ENCODE measurements around the gene SOHLH2.

Gene SOHLH2

GRCh38 chr13:36129539-36129938 is 84.8 kb downstream of the SOHLH2 start:
- no peaks in the 10 kb centered on the region for H3K36me3 ChIP-seq
- intact Hi-C loops (cut with DNase I; ENCODE audit: low total_unique reads): no loop called here
- peak overlapping the region in 1 of 2 donors; percentile 1 for H3K4me3 ChIP-seq
- H3K27ac ChIP-seq: no peak overlapping the region
- no peak for DNase-seq
- H3K9me3 ChIP-seq: no peaks in the 10 kb centered on the region
- no peak for TF ChIP-seq CTCF (IDR thresholded peaks at IDR 0.05)
- H3K27me3 ChIP-seq: no peaks in the 10 kb centered on the region
- peaks cover 0 to 16% (median 10%) of the 10 kb centered on the region in 4 donors for H3K4me1 ChIP-seq

GRCh38 chr13:36126491-36126890 is 87.9 kb downstream of the SOHLH2 start:
- no peak for TF ChIP-seq CTCF (IDR thresholded peaks at IDR 0.05)
- H3K4me1 ChIP-seq: peaks cover 0 to 20% (median 12%) of the 10 kb centered on the region in 4 donors

GRCh38 chr13:36125841-36126240 is 88.5 kb downstream of the SOHLH2 start:
- Histone ChIP-seq H3K36me3 (no peaks in the 10 kb centered on the region), H3K4me3 (no peak overlapping the region), H3K9me3 (no peaks in the 10 kb centered on the region), H3K27ac (no peak overlapping the region), H3K27me3 (no peaks in the 10 kb centered on the region), H3K4me1 (peaks cover 0 to 15% (median 11%) of the 10 kb centered on the region in 4 donors)
- TF ChIP-seq CTCF (IDR thresholded peaks at IDR 0.05): no peak
- intact Hi-C loops (cut with DNase I; ENCODE audit: low total_unique reads): no loop called here
- no peak for DNase-seq

More at GRCh38 chr13:36126491-36126890, 87.9 kb downstream of the SOHLH2 start:
- Histone ChIP-seq H3K9me3 (no peaks in the 10 kb centered on the region), H3K27me3 (no peaks in the 10 kb centered on the region), H3K36me3 (no peaks in the 10 kb centered on the region), H3K4me3 (no peak overlapping the region), H3K27ac (no peak overlapping the region)
- intact Hi-C loops (cut with DNase I; ENCODE audit: low total_unique reads): no loop called here
- no peak for DNase-seq

GRCh38 chr13:36124236-36124822 is 90.0 kb downstream of the SOHLH2 start:
- no peaks in the 10 kb centered on the region for H3K27me3 ChIP-seq
- no peaks in the 10 kb centered on the region for H3K36me3 ChIP-seq
- no peak overlapping the region for H3K4me3 ChIP-seq
- intact Hi-C loops (cut with DNase I; ENCODE audit: low total_unique reads): no loop called here
- no peaks in the 10 kb centered on the region for H3K9me3 ChIP-seq
- DNase-seq: no peak
- peak overlapping the region in 1 of 2 donors; percentile 5 for H3K27ac ChIP-seq
- H3K4me1 ChIP-seq: peaks cover 0 to 9% (median 7%) of the 10 kb centered on the region in 4 donors
- no peak for TF ChIP-seq CTCF (IDR thresholded peaks at IDR 0.05)
